Right forelimb (tissue), 1 donor: ENCODE measurements around the gene DBR1.

Experiments used
- DNase-seq: peaks from one replicate; pipeline ENCODE4 v3.0.0-alpha.2; 2018

Gene DBR1, protein sequence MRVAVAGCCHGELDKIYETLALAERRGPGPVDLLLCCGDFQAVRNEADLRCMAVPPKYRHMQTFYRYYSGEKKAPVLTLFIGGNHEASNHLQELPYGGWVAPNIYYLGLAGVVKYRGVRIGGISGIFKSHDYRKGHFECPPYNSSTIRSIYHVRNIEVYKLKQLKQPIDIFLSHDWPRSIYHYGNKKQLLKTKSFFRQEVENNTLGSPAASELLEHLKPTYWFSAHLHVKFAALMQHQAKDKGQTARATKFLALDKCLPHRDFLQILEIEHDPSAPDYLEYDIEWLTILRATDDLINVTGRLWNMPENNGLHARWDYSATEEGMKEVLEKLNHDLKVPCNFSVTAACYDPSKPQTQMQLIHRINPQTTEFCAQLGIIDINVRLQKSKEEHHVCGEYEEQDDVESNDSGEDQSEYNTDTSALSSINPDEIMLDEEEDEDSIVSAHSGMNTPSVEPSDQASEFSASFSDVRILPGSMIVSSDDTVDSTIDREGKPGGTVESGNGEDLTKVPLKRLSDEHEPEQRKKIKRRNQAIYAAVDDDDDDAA

GRCh38 chr3:138174421-138175131, at the start of gene DBR1:
Gene DBR1 (minus strand): TSS chr3:138174921. CDS start chr3:138174795, 126 bp downstream.
- peak; percentile 89 for DNase-seq

- DNase-seq = no peak
Observed at GRCh38 chr3:138222942-138223287, 48.2 kb upstream of the DBR1 start.

GRCh38 chr3:138222131-138222941, 47.6 kb upstream of the DBR1 start:
- no peak for DNase-seq

DNA sequence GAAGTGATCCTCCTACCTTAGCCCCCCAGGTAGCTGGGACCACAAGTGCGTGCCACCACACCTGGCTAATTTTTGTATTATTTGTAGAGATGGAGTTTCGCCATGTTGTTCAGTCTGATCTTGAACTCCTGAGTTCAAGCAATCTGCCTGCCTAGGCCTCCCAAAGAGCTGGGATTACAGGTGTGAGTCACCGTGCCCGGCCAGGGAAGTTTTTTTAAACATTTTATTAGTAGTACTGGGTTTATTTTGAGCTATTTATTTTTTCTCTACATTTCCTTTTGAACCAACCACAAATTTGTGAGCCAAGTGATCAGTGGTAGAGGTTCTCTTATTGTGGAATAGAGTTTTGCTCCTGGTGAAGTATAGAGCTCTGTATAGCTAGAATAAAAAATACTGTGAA, 46.1 kb upstream of the DBR1 start:
- no peak for DNase-seq

DNA sequence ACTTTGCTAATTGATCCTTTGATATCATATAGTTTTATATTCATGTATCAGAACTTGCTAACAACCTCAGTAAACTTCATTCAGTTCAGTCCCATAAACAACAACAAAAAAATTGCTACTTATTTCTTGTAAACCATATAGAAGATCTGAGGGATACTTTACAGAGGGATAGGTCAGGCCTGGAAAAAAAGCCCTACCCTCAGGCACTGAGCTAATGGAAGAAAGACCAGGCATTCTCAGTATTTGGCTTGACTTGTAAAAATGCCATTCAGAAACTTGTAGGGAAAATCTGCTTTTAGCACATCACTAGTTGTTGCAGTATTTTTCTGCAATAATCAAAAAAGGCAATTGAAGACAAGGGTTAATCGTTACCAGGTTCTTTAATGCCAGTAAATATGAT, 45.5 kb upstream of the DBR1 start:
- DNase-seq = no peak

- DNase-seq = no peak
Observed at GRCh38 chr3:138219255-138219654, 44.5 kb upstream of the DBR1 start.

DNA sequence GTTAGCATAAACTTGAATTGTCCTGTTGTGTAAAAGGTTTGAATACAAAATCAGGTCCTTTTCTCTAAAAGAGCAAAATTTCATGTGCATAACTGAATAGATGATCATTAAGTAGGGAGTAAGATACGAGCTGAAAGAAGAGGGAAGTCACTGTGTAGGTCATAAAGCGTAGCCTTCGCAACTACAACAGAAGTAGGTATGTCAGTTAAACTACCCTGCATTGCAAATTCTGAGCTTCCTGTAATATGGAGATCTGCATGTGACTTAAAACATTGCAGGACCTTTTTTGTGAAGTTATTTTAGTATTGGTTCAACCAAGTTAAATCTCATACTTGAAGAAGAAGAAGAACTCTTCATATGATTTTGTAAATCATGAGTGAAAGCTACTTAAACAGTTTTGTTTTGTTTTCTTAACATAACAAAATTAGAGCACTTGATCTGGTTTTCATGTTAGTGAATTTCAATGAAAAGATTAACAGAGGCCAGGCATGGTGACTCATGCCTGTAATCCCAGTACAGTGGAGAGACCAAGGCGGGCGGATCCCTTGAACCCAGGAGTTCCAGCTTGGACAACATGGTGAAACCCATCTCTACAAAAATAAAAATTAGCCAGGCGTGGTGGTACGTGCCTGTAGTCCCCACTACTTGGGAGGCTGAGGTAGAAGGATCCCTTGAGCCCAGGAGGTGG, 38.8 kb upstream of the DBR1 start:
- DNase-seq = no peak

DNA sequence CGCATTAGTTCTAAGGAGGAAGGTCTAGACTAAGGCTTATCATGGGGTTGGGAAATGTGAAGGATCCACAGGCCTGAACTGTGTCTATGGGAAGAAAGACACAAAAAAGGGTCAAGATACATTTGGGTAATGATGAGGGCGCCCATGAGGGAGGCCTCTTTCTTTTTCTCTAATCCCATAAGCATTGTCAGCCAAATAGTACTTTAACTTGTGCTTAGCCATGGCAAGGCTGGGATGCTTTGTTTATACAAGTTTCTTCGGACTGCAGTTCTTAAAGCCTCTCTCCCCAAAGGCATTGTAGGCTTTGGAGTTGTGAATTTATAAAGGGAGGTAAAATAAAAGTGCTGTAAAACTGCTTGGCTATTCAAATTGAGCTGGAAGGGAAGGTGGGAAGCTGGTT, 35.8 kb upstream of the DBR1 start:
- no peak for DNase-seq

DNA sequence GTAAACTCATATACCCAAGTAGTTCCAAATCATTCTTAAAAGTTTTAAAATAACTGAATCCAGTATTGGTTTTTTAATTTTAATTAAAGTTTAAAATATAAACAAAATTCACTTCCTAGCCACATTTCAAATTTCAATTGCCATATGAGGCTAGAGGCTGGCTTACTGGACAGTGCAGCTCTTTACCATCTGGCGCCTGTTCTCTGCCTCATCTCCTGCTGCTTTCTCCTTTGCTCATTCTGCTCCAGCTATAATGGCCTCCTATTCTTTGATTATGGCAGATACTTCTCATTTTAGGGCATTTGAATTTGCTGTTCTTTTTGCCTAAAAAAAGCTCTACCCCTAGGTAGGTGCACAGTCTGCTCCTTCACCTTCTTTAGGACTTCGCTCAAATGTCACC, 31.5 kb upstream of the DBR1 start:
- DNase-seq = no peak

- DNase-seq = no peak
Observed at GRCh38 chr3:138205527-138205926, 30.8 kb upstream of the DBR1 start.

DNA sequence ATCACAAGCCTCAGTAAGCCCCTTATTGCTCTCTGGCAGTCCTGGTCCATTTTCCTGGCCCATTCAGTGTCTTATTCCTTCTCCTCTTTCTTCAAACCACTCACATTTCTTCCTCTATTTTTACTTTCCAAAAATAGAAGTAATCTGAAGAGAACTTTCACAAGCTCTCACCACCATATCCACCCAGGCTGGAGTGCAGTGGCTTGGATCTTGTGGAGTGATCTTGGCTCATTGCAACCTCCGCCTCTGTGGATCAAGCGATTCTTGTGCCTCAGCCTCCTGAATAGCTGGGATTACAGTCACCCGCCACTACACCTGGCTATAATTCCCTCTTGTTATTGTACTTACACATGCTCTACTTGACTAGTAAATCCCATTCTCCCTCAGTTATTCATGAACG, 29.2 kb upstream of the DBR1 start:
- DNase-seq = no peak

- no peak for DNase-seq
Observed at GRCh38 chr3:138202945-138203701, 28.4 kb upstream of the DBR1 start.

- no peak for DNase-seq
Observed at GRCh38 chr3:138200424-138200823, 25.7 kb upstream of the DBR1 start.

DNA sequence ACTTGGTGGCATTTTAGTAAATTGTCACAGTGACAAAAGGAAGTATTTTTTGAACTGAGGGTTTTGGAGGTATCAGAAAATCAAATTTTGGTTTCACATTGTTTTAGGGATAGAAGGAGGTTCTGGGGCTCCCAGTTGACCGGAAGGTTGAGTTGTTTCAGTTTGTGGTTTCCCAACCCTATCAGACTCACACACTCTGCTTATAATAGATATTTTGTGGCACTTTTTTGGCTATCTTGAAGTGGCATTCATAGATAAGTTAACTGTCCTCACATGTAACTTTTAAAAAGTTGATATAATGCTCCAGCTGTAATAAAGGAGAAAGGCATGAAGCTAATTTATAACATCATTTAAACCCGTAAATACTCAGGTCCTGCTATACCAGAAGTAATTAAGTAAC, 25.1 kb upstream of the DBR1 start:
- no peak for DNase-seq

DNA sequence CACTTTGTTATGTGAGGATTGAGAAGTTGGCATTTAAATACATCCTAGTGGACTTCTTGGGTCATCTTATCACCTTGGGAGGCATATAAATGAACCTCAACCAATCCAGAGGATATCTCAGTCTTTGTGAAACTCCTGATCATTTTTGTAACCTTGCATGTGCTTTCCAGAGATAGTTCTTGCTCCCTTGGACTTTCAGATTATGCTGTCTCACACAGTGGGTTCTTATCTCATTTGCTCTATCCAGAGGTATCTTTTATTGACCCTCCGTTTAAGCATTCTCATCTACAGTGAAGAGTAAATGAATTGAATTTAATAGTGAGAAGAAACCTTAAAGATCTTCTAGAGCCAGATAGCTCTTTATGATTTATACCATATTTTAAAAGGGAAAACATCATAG, 22.8 kb upstream of the DBR1 start:
- no peak for DNase-seq

DNA sequence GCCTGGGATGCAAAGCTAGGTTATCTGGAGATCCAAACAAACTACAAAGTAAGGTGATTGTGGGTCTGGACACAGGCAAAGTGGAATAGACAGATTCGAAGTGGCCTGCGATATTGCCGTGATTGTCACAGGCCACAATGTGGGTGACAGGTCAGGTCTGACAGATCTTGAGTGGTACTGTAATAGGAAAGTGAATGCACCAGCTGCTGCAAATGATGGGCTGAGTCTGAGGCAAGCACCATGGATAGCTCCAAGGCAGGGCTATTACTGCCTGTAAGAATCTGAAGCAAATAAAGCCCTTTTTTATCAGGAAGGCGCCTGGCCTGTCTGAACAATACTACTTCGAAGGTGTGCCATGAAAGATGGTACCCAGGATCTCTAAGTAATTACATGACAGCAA, 22.3 kb upstream of the DBR1 start:
- peak; percentile 50 for DNase-seq

DNA sequence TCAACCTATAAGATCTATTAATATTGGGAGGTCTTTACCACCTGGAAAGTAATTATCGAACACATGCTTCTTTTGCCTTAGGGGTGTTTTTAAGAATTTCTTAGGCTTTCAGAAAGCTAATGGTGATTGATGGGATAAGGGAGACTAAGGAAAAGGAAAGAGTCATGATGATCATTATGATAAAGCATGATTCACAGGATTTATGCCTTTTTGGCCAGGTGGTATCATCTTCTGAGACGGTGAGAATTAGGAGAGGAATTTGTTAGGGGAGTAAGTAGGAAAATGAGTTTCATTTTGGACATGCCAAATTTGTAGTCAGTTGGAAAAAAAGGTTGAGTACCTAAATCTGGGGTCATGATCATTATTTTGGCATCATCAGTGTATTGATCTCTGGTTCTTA, 21.3 kb upstream of the DBR1 start:
- no peak for DNase-seq

GRCh38 chr3:138195481-138195880, 20.8 kb upstream of the DBR1 start:
- no peak for DNase-seq

GRCh38 chr3:138188013-138188730, 13.5 kb upstream of the DBR1 start:
- DNase-seq = no peak

- peak; percentile 94 for DNase-seq
Observed at GRCh38 chr3:138187296-138188012, 12.7 kb upstream of the DBR1 start, which contains the start of gene ARMC8. Gene ARMC8 (plus strand): TSS chr3:138187301. CDS start chr3:138187555, 254 bp downstream.
